ENCODE results near the gene PLEKHM1. TPM values are rescaled to one million over a fixed set of nuclear protein-coding genes. Genes with fewer than 3 reads are reported as not detected.
"Not testable (repeated sequence)": the region's sequence is repeated elsewhere in the genome, so short reads cannot be mapped to it uniquely, and the experiment has no call there.

The PLEKHM1 gene
- 5.6 and 6.0 TPM in 2 replicates for total RNA-seq (2014; rRNA removed; shearing (Covaris generic))

DNA sequence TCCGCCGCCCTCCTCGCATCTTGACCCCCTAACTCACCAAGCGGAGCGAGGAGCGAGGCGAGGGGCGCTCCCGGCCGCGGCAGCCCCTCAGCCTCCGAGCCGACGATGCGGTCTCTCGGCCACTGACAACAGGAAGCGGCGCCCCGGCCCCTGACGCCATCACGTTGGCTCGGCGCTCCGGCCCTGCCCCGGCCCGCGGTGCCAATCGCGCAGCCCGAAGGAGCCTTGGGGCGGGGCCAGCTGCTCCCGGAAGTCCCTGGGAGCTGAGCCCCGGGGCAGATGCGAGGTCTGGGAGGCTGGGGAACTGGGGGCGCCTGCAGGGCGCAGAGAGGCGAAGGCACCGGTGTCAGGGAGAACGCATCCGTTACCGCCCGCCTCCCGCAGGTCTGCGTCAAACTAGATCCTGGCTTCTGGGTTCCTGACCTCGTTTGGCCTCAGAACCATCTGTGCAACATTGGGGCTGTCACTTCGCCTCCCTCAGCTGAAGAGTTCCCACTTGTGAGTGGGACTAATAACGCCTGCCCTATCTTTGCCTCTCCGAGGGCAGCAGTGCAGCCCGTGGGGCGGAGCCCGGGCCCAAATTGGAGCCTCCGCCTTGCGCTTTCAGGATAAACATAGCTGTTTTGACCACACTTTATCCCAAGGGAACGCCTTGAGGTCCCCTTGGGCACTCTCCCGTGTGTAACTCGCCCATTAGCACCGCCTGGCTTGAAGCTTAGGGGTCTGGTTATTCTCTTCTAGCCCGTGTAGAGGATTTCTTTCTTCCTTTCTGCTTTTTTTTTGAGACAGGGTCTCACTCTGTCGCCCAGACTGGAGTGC is at the start of gene PLEKHM1:
Gene PLEKHM1, minus strand, starts transcription at position 107 of the 819 bp plus-strand sequence. CDS start 8,237 bp downstream, outside the sequence.
- DNase-seq (ENCODE audit: low read depth), result peak; percentile 74

DNA sequence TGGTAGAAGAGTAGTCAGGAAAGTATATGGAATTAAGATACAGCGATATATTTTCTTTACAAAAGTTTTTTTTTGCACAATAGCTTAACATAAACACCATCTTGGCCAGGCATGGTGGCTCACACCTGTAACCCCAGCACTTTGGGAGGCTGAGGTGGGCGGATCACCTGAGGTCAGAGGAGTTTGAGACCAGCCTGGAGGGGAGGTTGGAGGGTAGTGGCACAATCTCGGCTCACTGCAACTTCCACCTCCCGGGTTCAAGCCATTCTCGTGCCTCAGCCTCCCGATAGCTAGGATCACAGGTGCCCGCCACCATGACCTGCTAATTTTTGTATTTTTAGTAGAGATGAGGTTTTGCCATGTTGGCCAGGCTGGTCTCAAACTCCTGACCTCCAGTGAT is 47.6 kb upstream of the PLEKHM1 start:
- not testable (repeated sequence) for DNase-seq (ENCODE audit: low read depth)

DNA sequence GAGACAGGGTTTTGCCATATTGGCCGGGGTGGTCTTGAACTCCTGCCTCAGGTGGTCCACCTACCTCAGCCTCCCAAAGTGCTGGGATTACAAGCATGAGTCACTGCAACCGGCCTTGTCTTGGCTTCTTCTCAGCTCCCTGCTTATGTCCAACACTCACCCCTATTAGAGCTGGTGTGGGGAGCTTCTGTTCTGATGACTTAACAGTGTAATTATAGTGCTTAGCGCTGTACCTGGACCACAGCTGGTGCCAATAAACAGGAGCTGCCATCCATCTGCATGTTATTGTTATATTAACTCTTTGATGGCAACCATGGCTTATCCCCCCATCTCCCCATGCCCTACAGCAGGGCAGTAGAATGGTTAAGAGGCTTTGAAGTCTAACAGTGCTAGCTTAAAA is 15.6 kb upstream of the PLEKHM1 start:
- not testable (repeated sequence) for DNase-seq (ENCODE audit: low read depth)

DNA sequence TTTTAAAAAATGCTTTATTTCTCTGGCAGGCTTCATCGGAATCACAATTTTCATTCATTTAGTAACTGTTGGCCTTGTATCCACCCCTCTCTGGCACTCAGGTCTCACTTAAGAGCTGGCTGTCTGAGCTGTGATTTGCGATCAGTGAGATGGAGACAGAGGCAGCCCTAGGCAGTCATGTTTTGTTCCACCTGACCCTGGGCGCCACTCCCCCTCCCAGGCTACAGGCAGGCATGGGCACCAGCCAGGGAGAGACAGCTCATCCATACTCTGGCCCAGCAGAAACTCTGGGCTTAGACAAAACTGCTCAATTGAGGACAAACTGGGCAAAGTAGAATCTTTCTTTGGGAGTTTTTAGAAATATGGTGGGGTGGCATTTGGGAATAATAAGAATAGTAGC is 14.7 kb upstream of the PLEKHM1 start:
- DNase-seq (ENCODE audit: low read depth), result not testable (repeated sequence)

DNA sequence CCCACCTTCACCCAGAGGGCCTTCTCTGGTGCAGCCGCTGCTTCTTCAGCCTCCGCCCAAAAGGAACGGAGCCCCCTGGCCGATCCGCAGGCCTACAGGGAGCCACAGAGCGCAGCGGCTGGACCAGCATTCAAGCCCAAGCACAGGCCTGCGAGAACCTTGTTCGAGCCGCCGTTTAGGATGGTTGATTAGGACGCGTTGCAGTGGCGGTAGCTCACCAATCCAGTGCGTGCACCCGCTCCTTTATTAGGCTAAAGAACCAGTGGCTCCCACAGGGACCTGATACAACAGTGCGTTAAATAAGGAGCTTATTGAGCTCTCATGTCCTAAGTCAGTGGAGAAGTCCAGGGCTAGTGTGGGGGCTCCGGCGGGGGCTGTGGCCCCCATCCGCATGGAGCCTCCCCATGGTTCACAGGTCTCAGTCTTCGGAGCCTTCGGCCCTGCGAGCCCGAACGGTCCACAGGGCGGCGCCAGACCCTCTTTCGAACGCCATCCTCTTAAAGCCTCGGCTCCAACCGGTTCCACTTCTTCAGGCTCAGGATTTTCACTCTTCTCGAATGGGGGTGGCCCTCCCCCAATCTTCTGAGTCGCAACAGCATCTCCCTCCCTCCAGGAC is 10.7 kb upstream of the PLEKHM1 start:
- not testable (repeated sequence) for DNase-seq (ENCODE audit: low read depth)

DNA sequence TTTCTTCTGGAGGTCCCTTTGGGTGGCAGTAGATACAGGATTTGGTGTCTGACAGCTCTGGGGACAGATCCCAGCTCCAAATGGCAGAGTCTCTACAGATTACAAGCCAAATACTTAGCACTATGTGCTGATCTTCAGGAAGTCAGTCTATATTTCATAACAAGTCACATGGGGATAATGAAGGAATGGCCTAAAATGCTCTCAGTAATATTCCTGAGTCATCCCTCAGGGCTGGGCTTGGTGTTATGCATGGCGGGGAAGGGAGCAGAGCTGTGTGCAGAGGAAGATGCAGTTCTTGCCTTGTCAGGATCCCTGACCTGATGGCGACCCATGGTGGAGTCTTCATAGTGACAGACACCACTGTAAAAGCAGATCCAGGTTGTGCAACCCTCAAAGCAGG is 10.0 kb upstream of the PLEKHM1 start:
- DNase-seq (ENCODE audit: low read depth), result not testable (repeated sequence)

DNA sequence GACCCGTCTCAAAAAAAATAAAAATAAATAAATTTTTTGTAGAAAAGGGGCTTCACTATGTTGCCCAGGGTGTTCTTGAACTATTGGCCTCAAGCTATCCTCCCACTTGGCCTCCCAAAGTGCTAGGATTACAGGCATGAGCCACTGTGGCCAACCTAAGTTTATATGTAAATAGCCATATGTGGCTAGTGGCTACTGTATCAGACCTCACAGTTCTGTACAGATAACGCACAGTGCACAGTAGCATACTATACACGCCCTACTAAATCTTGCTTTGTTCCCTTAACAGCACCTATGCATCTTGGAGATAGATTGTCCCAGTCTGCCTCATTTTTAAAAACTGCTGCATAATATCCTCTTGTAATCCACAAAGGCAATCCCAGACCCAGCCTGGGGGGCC is 8.7 kb upstream of the PLEKHM1 start:
- DNase-seq (ENCODE audit: low read depth), result not testable (repeated sequence)

DNA sequence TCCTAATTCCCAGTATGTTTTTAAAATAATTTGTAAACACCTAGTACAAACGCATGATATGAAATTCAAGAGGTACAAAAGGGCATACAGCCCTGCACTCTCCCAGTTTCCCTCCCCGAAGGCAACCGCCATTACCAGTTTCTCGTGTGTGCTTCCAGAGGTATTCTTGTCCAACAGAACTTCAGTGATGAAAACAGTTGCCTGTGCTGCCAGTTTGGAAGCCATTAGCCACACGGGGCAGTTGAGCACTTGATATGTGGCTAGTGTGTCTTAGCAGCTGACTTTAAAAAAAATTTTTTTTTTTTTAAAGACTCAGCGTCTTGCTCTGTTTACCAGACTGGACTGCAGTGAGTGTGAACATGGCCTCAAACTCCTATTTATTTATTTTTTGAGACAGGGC is 7.9 kb upstream of the PLEKHM1 start:
- DNase-seq (ENCODE audit: low read depth), result not testable (repeated sequence)

DNA sequence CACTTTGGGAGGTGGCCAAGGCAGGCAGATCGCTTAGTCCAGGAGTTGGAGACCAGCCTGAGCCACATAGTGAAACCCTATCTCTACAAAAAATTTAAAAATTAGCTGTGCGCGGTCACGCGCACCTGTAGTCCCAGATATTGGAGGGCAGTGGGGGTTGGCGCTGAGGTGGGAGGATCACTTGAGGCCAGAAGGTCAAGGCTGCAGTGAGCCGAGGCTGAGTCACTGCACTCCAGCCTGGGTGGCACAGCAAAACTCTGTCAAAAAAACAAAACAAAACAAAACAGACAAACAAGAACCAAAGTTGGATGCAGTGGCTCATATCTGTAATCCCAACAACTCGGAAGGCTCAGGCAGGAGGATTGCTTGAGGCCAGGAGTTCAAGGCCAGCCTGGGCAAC is 6.9 kb upstream of the PLEKHM1 start:
- DNase-seq (ENCODE audit: low read depth), result not testable (repeated sequence)

DNA sequence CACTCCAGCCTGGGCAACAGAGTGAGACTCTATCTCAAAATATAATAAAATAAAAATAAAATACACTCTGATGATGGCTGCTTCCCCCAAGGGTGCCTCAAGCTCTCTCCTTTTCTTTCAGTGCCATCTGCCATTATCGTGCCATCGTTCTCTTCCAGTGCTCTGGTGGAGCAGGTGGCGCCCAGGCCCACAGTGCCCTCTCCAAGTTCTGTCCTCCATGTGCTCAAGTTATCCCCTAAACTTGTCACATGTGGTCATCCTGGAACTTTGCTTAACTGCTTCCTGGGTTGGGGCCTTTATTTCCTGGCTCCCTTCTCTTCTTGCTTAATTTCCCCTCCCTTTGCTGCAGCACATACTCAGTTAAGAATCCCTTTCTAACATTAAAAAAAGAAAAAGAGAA is 6.0 kb upstream of the PLEKHM1 start:
- DNase-seq (ENCODE audit: low read depth), result not testable (repeated sequence)

DNA sequence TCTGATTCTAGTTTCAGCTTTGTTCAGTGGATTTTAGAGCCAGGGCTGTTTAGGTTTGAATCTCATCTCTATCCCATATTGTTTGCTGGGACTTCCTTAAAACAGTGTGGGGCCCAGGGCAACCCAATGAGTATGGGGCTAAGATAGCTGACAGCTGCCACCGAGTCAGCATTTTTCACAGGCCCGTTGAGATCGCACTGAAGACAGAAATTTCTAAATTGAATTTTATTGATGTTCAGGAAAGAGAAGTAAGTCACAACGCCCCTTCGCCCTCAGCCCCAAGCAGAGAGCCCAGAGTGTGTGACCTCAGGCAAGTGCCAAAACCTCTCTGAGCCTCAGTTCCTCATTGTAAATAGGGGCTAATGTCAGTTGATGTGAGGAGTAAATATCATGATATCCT is 4.0 kb upstream of the PLEKHM1 start:
- DNase-seq (ENCODE audit: low read depth), result not testable (repeated sequence)

DNA sequence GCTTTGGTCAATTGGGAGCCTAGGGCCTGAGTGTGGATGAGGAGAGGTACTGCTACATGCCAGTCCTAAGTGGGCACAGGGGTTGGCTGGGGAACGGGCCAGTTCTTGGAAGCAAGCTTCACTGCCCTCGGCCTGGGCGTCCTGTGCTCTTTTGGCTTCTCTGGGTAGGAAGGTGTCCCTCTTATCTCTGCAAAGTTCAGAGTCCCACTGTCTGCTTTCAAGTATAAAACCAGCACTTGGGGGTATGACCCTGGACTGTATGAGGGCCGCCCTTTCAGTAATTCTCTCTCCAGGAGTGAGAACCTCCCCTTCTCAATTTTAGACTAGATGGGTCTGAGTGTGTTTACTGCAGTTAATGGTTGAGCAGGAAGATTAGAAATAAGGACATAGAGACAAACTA is 1.6 kb upstream of the PLEKHM1 start:
- DNase-seq (ENCODE audit: low read depth), result not testable (repeated sequence)

DNA sequence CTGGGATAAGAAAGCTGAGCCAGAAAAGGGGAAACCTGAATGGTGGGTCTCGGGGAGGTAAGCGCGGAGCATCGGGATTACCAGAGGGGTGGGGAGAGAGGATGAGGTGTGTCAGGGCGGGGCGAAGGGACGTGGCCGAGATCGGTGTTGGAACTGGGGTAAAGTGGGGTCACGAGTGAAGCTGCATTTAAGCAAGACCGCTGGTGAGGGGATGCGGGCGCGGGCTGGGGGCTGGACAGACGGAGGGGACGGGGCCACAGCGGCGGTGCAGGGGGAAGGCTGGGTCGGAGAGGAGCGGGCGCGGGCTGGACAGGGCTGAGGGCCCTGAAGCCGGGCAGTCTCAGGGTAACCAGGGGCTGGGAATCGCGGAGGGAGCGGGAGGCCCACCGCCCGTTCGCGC is 323 bp downstream of the PLEKHM1 start:
- DNase-seq (ENCODE audit: low read depth), result not testable (repeated sequence)

DNA sequence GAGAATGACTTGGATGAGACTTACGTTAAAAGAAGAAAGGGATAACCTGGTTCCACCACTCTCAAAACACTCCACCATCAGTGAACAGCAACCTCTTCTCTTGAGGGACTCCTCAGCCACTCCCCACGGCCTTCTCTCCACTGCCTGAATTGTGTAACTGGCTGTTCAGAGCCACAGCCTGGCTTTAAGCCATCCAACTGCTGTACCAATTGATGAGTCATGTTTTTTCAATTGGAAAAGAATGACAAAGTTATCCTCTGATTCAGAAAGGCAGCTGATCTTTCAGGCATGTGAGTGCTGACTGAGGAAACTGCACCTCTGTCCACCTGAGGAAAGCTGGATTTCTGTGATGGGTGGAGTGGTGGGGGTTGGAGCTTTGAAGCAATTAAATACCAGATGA is 2.8 kb downstream of the PLEKHM1 start:
- peak; percentile 83 for DNase-seq (ENCODE audit: low read depth)

DNA sequence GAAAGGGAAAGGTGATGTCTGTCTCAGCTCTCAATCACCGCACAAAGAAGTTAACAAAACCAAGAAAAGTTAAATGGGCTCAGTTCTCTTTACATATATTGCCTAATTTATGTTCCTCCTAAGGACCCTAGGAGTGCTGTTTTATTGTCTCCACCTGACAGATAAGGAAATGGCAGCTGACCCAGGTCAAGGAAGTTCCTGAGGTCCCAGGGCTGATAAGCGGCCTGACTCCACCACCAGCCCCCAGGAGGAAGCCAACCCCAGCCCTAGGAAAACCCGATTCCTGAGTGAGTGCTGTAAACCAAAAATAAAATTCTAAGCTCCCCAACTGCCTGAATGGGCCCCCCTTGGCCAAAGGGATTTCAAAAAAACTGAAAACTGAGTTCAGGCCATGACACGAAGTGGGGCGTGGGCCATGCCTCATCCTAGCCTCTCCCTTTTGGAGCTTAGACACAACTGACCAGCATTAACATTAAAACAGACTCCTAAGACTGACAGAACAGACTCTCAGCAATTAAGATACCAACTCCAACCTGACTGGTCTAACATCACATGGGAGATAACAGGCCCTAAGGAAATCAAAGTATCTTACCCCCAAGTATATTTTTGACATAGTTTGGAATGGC is 6.8 kb downstream of the PLEKHM1 start:
- not testable (repeated sequence) for DNase-seq (ENCODE audit: low read depth)

DNA sequence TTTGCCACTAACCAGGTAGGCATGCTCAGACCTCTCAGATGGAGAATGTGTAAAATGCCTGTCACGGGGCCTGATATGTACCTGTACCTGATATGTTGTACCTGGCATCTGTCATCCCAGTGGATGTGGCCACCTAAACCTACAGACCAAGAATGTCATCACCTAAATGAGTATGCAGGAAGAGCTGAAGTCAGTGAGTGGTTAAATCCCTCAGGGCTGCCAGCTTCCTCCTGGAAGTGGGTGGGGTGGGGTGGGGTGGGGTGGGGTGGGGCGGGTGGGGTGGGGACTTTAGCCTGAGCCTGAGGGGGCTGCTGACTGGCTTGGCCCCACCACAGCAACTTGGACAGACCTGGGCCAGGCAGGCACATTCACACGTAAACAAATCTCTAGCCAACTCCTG is 7.3 kb downstream of the PLEKHM1 start:
- not testable (repeated sequence) for DNase-seq (ENCODE audit: low read depth)

DNA sequence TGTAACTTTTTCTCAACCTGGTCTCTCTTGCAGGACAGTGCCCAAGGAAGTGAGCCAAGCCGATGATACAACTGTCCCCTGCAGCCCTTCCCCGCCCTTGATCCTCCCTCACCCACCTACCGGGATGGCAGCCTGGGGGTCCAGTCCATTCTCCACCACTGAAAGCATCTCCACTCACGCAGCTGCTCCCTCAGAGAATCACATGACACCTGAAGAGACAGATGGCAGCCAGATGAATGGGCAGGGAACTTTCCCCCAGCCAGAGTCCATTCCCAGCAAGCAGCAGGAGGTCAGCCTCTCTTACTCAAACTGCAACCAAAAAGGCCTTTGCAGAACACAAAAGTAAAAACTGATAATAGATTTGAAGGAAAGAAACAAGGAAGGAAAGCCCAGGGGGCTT is 8.2 kb downstream of the PLEKHM1 start:
- DNase-seq (ENCODE audit: low read depth), result not testable (repeated sequence)

DNA sequence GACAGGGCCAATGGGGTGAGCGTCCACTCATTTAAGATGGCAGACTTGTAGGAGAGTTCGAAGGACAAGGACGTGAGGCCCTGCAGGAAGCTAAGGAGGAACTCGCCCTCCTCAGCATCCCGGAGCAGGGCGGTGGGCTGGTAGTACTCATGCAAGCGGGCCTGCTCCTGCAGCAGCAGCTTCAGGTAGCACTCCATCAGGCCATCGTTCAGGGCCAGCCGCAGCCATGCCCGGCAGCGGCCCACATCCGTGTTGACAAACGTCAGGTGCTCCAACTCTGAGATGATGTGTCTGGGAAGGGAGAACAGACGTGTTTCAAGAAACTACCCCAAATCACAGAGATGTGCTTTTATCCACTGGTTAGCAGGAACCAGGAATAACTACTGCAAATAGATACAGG is 15.1 kb downstream of the PLEKHM1 start:
- not testable (repeated sequence) for DNase-seq (ENCODE audit: low read depth)

DNA sequence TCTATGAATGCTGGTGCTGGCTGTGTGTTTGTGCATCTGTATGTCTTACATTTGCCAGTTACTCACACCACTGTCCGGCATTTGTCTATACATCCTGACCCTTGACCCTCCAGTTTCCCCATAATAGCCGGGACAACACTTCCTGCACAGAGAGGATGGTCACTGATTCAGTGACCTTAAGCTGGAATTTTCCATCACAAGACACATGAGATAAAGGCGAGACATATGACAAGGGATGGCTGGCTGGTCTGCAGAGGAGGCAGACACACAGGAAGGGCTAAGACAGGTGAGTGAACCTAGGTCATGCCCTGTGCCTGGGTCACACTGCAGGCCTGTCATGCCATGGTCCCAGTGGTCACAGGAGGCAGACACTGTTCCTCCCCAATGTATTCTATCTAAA is 18.3 kb downstream of the PLEKHM1 start:
- DNase-seq (ENCODE audit: low read depth), result not testable (repeated sequence)

DNA sequence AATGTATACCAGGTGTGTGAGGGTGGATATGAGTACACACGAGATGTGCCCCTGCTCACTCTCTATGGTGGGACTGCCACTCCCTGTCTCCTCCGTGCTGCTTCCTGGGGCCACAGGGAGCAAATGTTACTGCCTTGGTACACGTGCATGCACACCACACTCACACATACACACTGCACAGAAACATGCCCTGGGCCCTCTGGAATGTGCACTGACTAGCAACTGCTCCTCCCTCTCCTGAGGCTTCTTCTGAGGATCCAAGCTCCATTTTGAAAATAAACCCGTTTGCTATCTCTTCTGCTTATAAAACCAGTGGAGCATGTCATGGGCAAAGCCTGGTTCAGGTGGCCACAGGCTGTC is 21.3 kb downstream of the PLEKHM1 start:
- not testable (repeated sequence) for DNase-seq (ENCODE audit: low read depth)

DNA sequence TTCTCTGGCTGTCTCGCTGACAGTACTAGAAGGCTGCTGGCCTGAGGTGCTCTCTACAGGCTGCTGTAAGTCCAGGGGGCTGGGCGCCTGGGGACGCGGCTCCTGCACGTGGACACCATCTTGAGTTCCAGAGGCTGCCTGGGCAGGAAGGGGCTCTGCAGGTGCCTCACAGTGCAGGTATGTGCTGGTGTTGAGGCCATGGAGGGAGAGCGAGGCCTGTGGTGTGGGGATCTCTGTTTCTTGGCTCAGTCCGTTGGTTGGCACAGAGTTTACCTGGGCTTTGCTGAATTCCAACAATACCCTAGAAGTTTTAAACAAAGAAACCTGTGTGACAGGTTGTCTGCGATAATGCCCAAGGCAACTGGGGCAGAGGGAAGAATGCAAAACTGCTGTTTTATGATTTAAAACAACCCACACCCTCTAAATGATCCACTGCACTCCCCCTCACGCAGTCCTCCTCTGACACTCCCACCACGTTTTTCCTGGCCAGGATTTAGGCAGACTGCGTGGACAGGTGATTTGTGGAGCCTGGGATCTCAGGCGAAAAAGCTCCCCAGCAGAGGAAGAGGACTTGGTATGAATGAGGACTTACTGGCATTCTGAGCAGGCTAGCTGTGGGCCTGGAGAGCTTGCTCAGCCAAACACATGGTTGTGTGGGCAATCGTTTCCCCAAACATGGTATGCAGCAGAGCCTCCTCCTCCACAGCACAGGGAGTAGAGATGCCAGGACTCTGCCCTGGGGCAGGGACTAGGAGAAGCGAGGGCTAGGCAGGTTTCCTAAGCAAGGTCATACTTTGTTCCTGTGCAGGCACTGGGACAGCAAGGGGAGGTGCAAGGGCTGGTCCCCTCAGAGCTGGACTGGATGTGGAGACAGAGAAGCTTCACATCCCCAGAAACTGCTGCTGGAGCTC is 22.0 kb downstream of the PLEKHM1 start:
- DNase-seq (ENCODE audit: low read depth), result not testable (repeated sequence)

Measured in RPMI7951 (cell line).